Activated CD4-positive, alpha-beta memory T cell treated with anti-CD3 and anti-CD28 coated beads, Interleukin-2, amount 10 ng/mL, durations not matched to agents 7 days and 5 days (primary cell): ENCODE data around the gene ZNF106. TPM values are rescaled to one million over a fixed set of nuclear protein-coding genes. Genes with fewer than 3 reads are reported as not detected.

Experiments
- CTCF ChIA-PET: fragments of 350-600 bp; sonication (Branson Sonifier 250); formaldehyde crosslinking; loops from one replicate; lab custom pipeline; 2021; ENCODE audit warnings: antibody characterized with exemption, inconsistent platforms; lab: Charles Lee
- POLR2A ChIA-PET: fragments of 350-600 bp; sonication (Branson Sonifier 250); formaldehyde crosslinking; loops from one replicate; lab custom pipeline; 2021; ENCODE audit warnings: antibody characterized with exemption; lab: Charles Lee
- DNase-seq: peaks from one replicate; pipeline ENCODE4 v3.0.0-alpha.2; 2020
- H3K27ac Mint-ChIP-seq: one replicate; pipeline ENCODE4 v1.8.0; 2021; ENCODE audit warnings: mild to moderate bottlenecking, mixed read lengths
- H3K27me3 Mint-ChIP-seq: one replicate; pipeline ENCODE4 v1.8.0; 2021; ENCODE audit warnings: mixed read lengths
- H3K36me3 Mint-ChIP-seq: one replicate; pipeline ENCODE4 v1.8.0; 2021; ENCODE audit warnings: low read depth, mixed read lengths
- H3K4me1 Mint-ChIP-seq: one replicate; pipeline ENCODE4 v1.8.0; 2021; ENCODE audit warnings: mixed read lengths
- H3K4me3 Mint-ChIP-seq: one replicate; pipeline ENCODE4 v1.8.0; 2021; ENCODE audit warnings: mild to moderate bottlenecking, mixed read lengths
- H3K9me3 Mint-ChIP-seq: one replicate; pipeline ENCODE4 v1.8.0; 2021; ENCODE audit warnings: mixed read lengths
- total RNA-seq, 2 experiments: library from RNA; stranded (reverse); gene quantifications; one replicate each; pipeline ENCODE4 v1.2.3, GENCODE V29; 2021

Gene ZNF106
- total RNA-seq, 2 experiments from 2014 or later = 43.6 to 47.8 TPM

DNA sequence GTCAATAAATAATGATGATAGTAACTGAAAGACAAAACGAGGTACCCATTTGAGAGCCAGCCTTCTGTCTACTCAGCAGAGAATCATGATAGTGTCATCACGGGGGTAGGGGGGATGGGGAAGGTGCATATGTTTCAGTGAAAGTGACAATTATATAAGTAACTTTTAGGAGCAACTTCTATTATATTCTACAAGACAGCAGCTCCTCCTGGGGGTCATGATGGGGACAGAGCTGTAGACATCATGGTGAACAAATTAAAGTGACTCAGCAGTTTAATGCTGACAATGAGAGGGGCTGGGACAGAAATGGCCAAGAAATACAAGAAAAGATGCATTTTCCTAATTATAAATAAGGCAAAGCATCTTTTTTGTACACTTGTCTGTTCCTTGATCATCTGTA, 119.8 kb downstream of the ZNF106 start:
- H3K27me3 Mint-ChIP-seq = no peaks in the 10 kb centered on the region
- H3K27ac Mint-ChIP-seq = no peak overlapping the region
- H3K36me3 Mint-ChIP-seq = no peaks in the 10 kb centered on the region
- ChIA-PET CTCF (no interaction called here), POLR2A (no interaction called here)
- H3K4me1 Mint-ChIP-seq = no peaks in the 10 kb centered on the region
- no peak overlapping the region for H3K4me3 Mint-ChIP-seq
- H3K9me3 Mint-ChIP-seq = no peaks in the 10 kb centered on the region
- DNase-seq = no peak

DNA sequence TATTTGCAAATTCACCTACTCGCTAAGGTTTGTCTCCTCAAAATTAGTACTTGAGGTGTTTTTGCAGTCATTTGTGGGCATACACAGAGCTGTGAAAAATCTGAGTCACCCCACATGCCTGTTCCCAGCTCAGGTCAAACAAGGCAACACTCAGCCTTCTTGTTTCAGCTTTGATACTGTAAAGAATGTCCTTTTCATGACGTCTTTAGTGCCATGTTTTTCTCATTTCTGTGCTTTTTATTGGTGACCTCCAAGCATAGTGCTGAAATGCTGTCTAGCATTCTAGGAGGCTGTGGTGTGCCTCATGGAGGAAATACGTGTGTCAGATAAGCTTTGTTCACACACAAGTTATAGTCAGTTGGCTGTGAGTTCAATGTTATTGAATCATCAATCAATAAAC, 122.8 kb downstream of the ZNF106 start:
- DNase-seq = no peak
- Mint-ChIP-seq H3K27ac (no peak overlapping the region), H3K4me3 (no peak overlapping the region), H3K27me3 (no peaks in the 10 kb centered on the region), H3K36me3 (no peaks in the 10 kb centered on the region), H3K9me3 (no peaks in the 10 kb centered on the region), H3K4me1 (no peaks in the 10 kb centered on the region)
- POLR2A ChIA-PET = no interaction called here
- CTCF ChIA-PET = no interaction called here

DNA sequence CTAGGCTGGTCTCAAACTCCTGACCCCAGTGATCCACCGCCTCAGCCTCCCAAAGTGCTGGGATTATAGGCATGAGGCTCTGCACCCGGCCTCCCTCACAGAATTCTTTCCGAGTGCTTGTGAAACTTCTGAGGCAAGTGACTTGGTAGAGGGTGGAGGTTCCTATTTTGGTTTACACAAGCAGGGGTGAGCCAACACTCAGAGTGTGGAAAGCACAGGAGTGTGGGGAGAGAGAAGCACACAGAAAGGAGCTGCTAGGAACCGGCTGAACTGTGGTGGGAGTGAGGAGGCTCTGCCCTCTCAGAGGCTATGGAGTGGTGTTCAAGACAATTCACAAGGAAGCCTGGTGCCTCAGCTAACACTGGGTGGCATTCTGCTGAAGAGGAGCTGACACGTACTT, 123.9 kb downstream of the ZNF106 start:
- no peaks in the 10 kb centered on the region for H3K4me1 Mint-ChIP-seq
- no peaks in the 10 kb centered on the region for H3K27me3 Mint-ChIP-seq
- POLR2A ChIA-PET = no interaction called here

DNA sequence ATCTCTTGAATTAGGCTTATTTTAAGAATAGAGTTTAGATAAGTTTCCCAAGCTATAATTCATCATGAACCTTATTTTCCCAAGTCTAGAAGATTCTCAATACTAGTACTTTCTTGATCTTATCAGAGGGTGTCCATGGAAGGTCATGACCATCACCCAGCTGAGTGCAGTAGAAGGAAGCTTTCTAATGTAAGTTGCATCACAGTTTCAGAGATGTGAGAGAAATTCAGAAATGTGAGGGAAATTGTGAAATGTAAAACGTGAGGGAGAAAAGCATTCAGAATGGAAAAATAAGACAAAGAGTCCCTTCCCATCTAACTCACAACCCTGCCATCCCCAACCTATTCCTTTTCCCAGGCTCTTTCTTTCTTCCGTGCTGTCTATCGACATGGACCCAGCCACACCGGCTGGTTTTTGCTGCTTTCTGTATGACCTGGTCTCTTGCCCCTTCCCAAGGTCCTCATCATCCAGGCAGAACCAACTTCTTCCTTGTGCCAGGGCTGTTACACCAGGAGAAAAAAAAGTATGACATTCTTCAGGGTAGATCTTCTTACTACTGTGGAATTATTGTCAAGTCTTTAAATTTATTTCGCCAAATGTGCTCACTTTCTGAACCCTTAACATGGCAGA, 124.9 kb downstream of the ZNF106 start:
- DNase-seq = no peak
- Mint-ChIP-seq H3K36me3 (no peaks in the 10 kb centered on the region), H3K4me1 (no peaks in the 10 kb centered on the region), H3K4me3 (no peak overlapping the region), H3K27ac (no peak overlapping the region), H3K9me3 (no peaks in the 10 kb centered on the region), H3K27me3 (no peaks in the 10 kb centered on the region)
- ChIA-PET CTCF (interaction anchor here (1.5 kb wide), 1 partner anchor 19 kb away, joined by 3 read pairs; no protein-coding TSS in a partner anchor), POLR2A (no interaction called here)

More for the DNA sequence above, 123.9 kb downstream of the ZNF106 start:
- DNase-seq = no peak
- no peaks in the 10 kb centered on the region for H3K9me3 Mint-ChIP-seq
- H3K4me3 Mint-ChIP-seq = no peak overlapping the region
- no peaks in the 10 kb centered on the region for H3K36me3 Mint-ChIP-seq
- CTCF ChIA-PET = no interaction called here
- no peak overlapping the region for H3K27ac Mint-ChIP-seq

DNA sequence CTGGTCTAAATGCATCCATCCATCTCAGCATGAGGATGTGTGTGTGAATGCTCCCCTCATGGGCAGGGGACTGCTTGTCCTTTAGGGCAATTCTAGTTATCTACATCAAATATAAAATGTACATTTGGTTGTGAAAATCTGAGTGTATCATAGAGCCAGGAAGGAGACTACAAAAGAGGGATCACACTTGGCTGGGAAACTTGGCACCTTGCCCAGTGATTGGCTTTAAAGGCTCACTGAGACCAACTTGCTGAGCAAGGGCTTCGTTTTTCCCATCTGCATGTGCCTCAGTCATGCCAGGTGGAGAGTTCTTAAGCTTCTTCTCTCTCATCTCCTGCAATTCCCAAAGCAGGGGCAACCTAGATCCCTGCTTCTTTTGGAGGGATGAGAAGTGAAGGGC, 126.4 kb downstream of the ZNF106 start:
- no peaks in the 10 kb centered on the region for H3K27me3 Mint-ChIP-seq
- H3K27ac Mint-ChIP-seq = no peak overlapping the region
- no peak for DNase-seq
- no peaks in the 10 kb centered on the region for H3K9me3 Mint-ChIP-seq
- ChIA-PET POLR2A (no interaction called here), CTCF (no interaction called here)
- no peaks in the 10 kb centered on the region for H3K36me3 Mint-ChIP-seq
- H3K4me1 Mint-ChIP-seq = no peaks in the 10 kb centered on the region
- H3K4me3 Mint-ChIP-seq = no peak overlapping the region

DNA sequence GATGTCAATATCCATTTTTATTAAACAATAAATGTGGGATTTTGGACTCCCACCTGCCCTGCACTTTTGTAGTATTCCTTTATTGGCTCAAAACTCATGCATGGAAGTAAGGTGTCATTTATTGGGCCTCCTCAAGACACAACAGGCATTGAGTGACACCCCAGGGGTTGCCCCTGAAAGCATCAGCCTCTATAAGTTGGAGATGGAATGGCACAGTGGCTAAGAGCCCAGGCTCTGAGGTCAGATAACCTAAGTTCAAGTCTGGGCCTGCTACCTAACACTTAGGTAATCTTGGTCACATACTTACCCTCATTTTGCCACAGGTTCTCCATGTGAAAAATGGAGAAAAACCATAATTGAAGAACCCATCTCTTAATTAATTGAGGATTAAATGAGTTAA, 127.0 kb downstream of the ZNF106 start:
- no peak overlapping the region for H3K4me3 Mint-ChIP-seq
- no peaks in the 10 kb centered on the region for H3K4me1 Mint-ChIP-seq
- no peaks in the 10 kb centered on the region for H3K9me3 Mint-ChIP-seq
- no peaks in the 10 kb centered on the region for H3K36me3 Mint-ChIP-seq
- ChIA-PET POLR2A (no interaction called here), CTCF (no interaction called here)
- DNase-seq = no peak
- no peaks in the 10 kb centered on the region for H3K27me3 Mint-ChIP-seq
- H3K27ac Mint-ChIP-seq = no peak overlapping the region

DNA sequence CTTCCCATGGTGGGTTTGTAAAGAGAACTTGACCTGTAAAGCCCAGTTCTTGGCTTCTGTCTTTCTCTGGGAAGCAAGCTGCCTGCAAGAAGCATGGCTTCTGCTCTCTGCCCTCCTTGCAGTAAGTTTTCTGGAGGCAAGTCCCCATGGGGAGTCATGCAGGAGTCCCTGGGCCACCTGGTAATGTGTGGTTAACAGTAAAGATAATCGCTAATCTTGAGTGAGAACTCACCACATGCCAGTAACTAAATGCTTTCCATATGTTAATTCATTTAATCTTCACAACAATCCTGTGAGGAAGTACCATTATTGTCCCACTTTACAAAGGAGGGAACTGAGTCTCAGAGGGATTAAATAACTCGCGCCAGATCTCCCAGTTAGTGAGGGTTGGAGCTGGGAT, 127.5 kb downstream of the ZNF106 start:
- DNase-seq = no peak

More for the DNA sequence above, 127.5 kb downstream of the ZNF106 start:
- ChIA-PET CTCF (no interaction called here), POLR2A (no interaction called here)
- H3K36me3 Mint-ChIP-seq = no peaks in the 10 kb centered on the region
- no peaks in the 10 kb centered on the region for H3K9me3 Mint-ChIP-seq
- H3K27ac Mint-ChIP-seq = no peak overlapping the region
- no peaks in the 10 kb centered on the region for H3K27me3 Mint-ChIP-seq
- no peak overlapping the region for H3K4me3 Mint-ChIP-seq
- H3K4me1 Mint-ChIP-seq = no peaks in the 10 kb centered on the region

Other genes starting within 250 kb of the ZNF106 start
- gene GANC, start 217.9 kb downstream of the ZNF106 start, total RNA-seq = 10 to 100 TPM; 28.3 to 31.5 TPM
- 10 to 100 TPM; 39.2 to 40.3 TPM for gene TMEM87A, start 217.7 kb downstream of the ZNF106 start, total RNA-seq
- gene CAPN3, start 131.6 kb downstream of the ZNF106 start, total RNA-seq = 1 to 10 TPM; 3.7 to 4.4 TPM
- gene SNAP23, start 4.5 kb upstream of the ZNF106 start, total RNA-seq = 10 to 100 TPM; 46.0 to 49.1 TPM
- 10 to 100 TPM; 21.2 to 23.5 TPM for gene LRRC57, start 57.7 kb upstream of the ZNF106 start, total RNA-seq
- 10 to 100 TPM; 35.1 to 35.8 TPM for gene HAUS2, start 57.7 kb upstream of the ZNF106 start, total RNA-seq
- gene STARD9, start 84.5 kb upstream of the ZNF106 start, total RNA-seq = 1 to 10 TPM; 8.2 TPM
- 10 to 100 TPM; 22.1 to 26.2 TPM for gene CDAN1, start 246.0 kb upstream of the ZNF106 start, total RNA-seq